PC-9 (cell line): ENCODE results near the gene RCAN1.

Experiments
- EZH2 ChIP-seq: fragments of 200-600 bp; sonication (generic); IDR thresholded peaks from 2 replicates; pipeline ENCODE4 v1.8.0; 2017; ENCODE audit warnings: antibody characterized with exemption, low read depth
- TF ChIP-seq, protein P1 (sequence below): fragments of 200-600 bp; sonication (generic); conservative IDR thresholded peaks from 2 replicates; pipeline ENCODE4 v1.6.1; 2017; ENCODE audit warnings: mixed run types, antibody characterized with exemption, mild to moderate bottlenecking, moderate library complexity

DNA sequence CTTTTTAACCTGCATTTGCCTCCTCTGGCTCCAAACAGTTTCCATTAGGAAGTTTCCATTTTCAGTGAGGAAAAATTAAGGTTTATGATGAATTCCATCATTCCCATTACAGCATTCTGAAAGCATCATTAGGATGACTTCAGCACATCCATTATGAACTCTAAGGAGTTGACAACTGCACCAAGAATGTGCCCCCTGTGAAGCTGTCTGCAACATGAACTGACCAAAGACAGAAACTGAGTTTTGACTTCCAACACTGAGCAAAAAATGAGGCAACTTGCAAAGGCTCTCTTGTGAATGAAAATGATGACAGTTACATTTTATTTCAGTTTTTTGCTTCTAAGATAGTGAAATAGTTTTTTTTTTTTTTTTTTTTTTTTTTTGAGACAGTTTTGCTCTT, 84.7 kb downstream of the RCAN1 start:
- TF ChIP-seq, protein P1, sequence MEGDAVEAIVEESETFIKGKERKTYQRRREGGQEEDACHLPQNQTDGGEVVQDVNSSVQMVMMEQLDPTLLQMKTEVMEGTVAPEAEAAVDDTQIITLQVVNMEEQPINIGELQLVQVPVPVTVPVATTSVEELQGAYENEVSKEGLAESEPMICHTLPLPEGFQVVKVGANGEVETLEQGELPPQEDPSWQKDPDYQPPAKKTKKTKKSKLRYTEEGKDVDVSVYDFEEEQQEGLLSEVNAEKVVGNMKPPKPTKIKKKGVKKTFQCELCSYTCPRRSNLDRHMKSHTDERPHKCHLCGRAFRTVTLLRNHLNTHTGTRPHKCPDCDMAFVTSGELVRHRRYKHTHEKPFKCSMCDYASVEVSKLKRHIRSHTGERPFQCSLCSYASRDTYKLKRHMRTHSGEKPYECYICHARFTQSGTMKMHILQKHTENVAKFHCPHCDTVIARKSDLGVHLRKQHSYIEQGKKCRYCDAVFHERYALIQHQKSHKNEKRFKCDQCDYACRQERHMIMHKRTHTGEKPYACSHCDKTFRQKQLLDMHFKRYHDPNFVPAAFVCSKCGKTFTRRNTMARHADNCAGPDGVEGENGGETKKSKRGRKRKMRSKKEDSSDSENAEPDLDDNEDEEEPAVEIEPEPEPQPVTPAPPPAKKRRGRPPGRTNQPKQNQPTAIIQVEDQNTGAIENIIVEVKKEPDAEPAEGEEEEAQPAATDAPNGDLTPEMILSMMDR, result no peak
- no peak for TF ChIP-seq EZH2
